Measurements from ENCODE around the gene KRTAP10-8.

The KRTAP10-8 gene

GRCh38 chr21:44583800-44584147 lies 28.1 kb upstream of the KRTAP10-8 start:
- H3K27ac ChIP-seq (ENCODE audit: low read depth, low read length) = no peak overlapping the region
- H3K4me2 ChIP-seq (ENCODE audit: low read length) = no peak overlapping the region
- TF ChIP-seq CTCF (IDR thresholded peaks at IDR 0.05; ENCODE audit: low read depth, low read length, poor library complexity, severe bottlenecking) (no peak), EZH2phosphoT487 (IDR thresholded peaks at IDR 0.05; ENCODE audit: borderline replicate concordance, low read length) (no peak)
- H3K4me1 ChIP-seq (ENCODE audit: control insufficient read depth, low read length) = no peaks in the 10 kb centered on the region
- H3K9me2 ChIP-seq (replicated peaks; ENCODE audit: control insufficient read depth, low read length) = no peaks in the 10 kb centered on the region
- no peaks in the 10 kb centered on the region for H3K36me3 ChIP-seq (ENCODE audit: control insufficient read depth, low read length)
- H3K9me3 ChIP-seq (ENCODE audit: control insufficient read depth, insufficient read depth, low read length) = peaks cover 10% of the 10 kb centered on the region; the same call in 1 of the 2 replicates
- H3K79me2 ChIP-seq (ENCODE audit: control insufficient read depth, low read length) = no peaks in the 10 kb centered on the region
- no peaks in the 10 kb centered on the region for H4K20me1 ChIP-seq (ENCODE audit: control insufficient read depth, insufficient read depth, low read depth, low read length)
- no peaks in the 10 kb centered on the region for H3K27me3 ChIP-seq (ENCODE audit: control insufficient read depth, low read length)
- no peaks in the 10 kb centered on the region for H3F3A ChIP-seq (ENCODE audit: control insufficient read depth, insufficient read depth)
- H3K4me3 ChIP-seq (ENCODE audit: low read length) = no peak overlapping the region

GRCh38 chr21:44585892-44586291 lies 26.0 kb upstream of the KRTAP10-8 start:
- Histone ChIP-seq H3K9me2 (replicated peaks; ENCODE audit: control insufficient read depth, low read length) (no peaks in the 10 kb centered on the region), H3F3A (ENCODE audit: control insufficient read depth, insufficient read depth) (no peaks in the 10 kb centered on the region), H3K4me3 (ENCODE audit: low read length) (no peak overlapping the region), H4K20me1 (ENCODE audit: control insufficient read depth, insufficient read depth, low read depth, low read length) (no peaks in the 10 kb centered on the region), H3K4me1 (ENCODE audit: control insufficient read depth, low read length) (no peaks in the 10 kb centered on the region), H3K4me2 (ENCODE audit: low read length) (no peak overlapping the region), H3K27me3 (ENCODE audit: control insufficient read depth, low read length) (no peaks in the 10 kb centered on the region), H3K36me3 (ENCODE audit: control insufficient read depth, low read length) (no peaks in the 10 kb centered on the region), H3K27ac (ENCODE audit: low read depth, low read length) (no peak overlapping the region), H3K9me3 (ENCODE audit: control insufficient read depth, insufficient read depth, low read length) (peaks cover 10% of the 10 kb centered on the region; the same call in 1 of the 2 replicates), H3K79me2 (ENCODE audit: control insufficient read depth, low read length) (no peaks in the 10 kb centered on the region)
- TF ChIP-seq CTCF (IDR thresholded peaks at IDR 0.05; ENCODE audit: low read depth, low read length, poor library complexity, severe bottlenecking) (no peak), EZH2phosphoT487 (IDR thresholded peaks at IDR 0.05; ENCODE audit: borderline replicate concordance, low read length) (no peak)

GRCh38 chr21:44589094-44589493 lies 22.8 kb upstream of the KRTAP10-8 start:
- Histone ChIP-seq H3K9me2 (replicated peaks; ENCODE audit: control insufficient read depth, low read length) (no peaks in the 10 kb centered on the region), H3K4me3 (ENCODE audit: low read length) (no peak overlapping the region), H3K4me1 (ENCODE audit: control insufficient read depth, low read length) (no peaks in the 10 kb centered on the region), H3K9me3 (ENCODE audit: control insufficient read depth, insufficient read depth, low read length) (no peaks in the 10 kb centered on the region), H3K27ac (ENCODE audit: low read depth, low read length) (no peak overlapping the region), H4K20me1 (ENCODE audit: control insufficient read depth, insufficient read depth, low read depth, low read length) (no peaks in the 10 kb centered on the region), H3K27me3 (ENCODE audit: control insufficient read depth, low read length) (no peaks in the 10 kb centered on the region), H3F3A (ENCODE audit: control insufficient read depth, insufficient read depth) (no peaks in the 10 kb centered on the region), H3K36me3 (ENCODE audit: control insufficient read depth, low read length) (no peaks in the 10 kb centered on the region), H3K79me2 (ENCODE audit: control insufficient read depth, low read length) (no peaks in the 10 kb centered on the region), H3K4me2 (ENCODE audit: low read length) (no peak overlapping the region)
- TF ChIP-seq EZH2phosphoT487 (IDR thresholded peaks at IDR 0.05; ENCODE audit: borderline replicate concordance, low read length) (no peak), CTCF (IDR thresholded peaks at IDR 0.05; ENCODE audit: low read depth, low read length, poor library complexity, severe bottlenecking) (no peak)
